ENCODE measurements around the gene SCARB2.
A peak's percentile ranks its signal among the peaks of the same experiment; 100 is the strongest.

SCARB2 gene

GRCh38 chr4:76219299-76220055 lies 5.9 kb upstream of the SCARB2 start:
- DNase-seq, result no peak

DNA sequence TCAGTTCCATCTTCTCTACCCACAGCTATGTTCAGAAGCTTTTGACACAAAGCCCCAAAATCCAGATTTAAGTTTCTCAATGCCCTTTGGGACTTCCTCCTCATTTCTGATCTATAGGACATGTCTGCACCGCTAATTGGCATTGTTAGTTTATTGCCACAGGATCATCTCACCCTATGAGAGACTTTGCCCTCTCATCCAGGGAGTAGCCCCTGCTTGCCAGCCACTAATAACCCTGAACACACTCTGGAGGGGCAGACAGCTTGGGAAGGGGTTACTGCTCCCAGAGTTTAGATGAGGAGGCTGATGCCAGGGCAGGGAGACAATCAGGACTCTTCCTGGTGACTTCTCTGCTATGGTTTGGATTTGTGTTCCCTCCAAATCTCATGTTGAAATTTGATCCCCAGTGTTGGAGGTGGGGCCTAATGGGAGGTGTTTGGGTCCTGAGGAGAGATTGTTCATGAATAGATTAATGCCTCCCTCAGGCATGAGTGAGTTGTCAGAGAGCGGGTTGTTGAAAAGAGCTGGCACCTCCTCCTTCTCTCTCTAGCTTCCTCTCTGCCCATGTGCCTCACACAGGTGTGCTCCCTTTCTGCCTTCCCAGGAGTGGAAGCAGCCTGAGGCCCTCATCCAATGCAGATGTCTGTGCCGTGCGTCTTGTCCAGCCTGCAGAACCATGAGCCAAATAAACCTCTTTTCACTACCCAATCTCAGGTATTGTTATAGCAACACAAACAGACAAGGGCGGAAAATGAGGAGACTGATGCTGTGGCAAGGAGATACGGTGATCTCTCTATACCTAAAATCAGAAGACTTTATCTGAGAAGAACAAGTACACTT lies 3.6 kb upstream of the SCARB2 start:
- DNase-seq, result no peak

GRCh38 chr4:76216524-76216923 lies 2.9 kb upstream of the SCARB2 start:
- DNase-seq, result no peak

GRCh38 chr4:76215077-76215476 lies 1.5 kb upstream of the SCARB2 start:
- no peak for DNase-seq

GRCh38 chr4:76214177-76214675 lies 602 bp upstream of the SCARB2 start:
- DNase-seq, result no peak

GRCh38 chr4:76212851-76213414 lies 691 bp downstream of the SCARB2 start:
- no peak for DNase-seq

DNA sequence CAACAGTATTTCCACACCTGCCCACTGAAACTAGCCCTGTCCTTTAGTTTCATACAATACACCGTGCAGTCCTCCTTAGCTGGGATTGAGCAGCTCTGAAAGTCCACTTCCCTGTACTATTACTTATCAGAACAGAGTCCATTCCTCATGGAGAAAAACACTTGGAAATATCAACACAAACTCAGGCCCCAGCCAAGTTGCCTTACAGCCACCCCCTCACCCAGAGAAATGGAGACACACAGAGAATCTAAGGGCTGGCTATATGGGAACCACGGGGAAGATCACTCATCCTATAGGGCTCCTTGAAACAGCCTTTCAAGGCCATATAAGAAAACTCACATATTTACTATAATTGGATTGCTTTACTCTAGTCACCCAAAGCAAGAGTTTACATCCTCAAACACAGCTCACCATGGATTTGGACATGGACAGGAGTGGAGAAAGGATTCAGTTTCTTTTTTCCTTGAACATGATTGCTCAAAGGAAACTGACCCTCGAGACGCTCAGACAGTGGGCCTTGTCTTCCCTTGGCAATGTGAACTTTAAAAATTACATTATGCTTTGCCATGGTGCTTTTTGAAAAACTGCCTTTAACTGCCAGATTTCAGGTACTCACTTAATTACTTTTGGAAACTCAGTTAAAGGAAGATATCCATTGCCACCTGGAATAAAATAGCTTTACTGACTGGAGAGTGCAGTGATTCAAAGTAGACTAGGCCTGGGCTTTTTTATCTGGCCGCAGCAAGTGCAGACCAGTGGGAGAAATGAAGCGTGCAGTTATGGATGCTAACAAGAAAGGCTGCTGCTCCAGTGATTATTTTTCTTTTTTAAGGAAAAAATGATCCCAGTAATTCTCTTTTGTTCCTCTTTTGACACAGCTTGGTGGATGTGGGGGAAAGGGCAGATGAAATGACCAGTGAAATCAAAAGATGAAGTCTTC lies 1.6 kb downstream of the SCARB2 start:
- DNase-seq, result no peak

DNA sequence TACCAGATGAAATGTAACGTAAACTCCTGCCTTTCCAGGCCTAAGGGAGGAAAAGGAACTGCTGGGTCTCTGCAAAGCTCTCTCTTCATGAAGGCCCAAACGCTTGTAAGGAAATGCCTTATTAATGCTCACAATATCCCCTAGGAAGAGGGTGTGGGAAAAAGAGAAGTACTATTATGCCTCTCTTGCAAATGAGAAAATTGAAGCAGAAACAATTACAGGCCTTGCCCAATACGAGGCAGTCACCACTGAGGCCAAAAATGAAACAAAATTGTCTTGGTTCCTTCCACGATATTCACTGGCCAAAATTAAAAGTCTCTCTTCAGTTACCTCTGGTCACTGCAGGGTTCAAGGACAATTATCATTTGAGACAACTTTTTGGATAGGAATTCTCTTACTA lies 3.2 kb downstream of the SCARB2 start:
- no peak for DNase-seq

GRCh38 chr4:76209881-76210280 lies 3.7 kb downstream of the SCARB2 start:
- DNase-seq, result no peak

DNA sequence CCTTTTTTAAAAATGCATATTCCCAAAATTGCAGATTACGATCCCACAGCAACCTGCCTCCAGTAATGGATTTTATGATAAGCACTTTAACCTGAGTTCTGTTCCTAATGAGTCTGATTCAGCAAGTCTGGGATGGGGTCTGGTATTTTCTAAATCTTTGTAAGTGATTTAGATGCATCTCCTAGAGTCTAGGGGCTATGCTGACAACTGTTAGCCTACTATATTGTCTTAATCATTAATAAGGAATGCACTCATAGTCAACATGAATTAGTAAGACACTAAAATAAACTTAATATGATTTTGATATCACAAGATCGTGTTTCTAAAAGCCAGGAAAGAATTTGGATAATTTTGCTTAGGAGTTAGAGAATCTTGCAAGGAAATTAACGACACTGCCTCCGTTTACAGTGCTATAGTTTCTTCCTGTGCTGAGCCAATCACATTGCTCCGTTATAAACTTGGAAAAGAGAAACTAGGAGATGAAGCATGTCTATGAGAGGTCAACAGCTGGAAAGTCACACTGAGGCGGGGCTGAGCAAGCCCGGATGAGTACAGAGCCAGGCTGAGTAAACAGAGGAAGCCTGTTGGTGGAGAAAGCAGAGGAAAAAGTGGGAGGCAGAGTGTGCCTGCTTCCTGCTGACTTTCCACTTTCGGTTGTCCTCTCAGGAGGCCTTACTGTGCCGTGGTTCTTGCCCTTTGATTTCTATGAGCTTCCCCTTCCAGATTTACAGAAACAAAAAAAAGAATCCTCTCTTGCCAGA lies 5.4 kb downstream of the SCARB2 start:
- DNase-seq, result no peak

GRCh38 chr4:76207549-76207948 lies 6.1 kb downstream of the SCARB2 start:
- no peak for DNase-seq

DNA sequence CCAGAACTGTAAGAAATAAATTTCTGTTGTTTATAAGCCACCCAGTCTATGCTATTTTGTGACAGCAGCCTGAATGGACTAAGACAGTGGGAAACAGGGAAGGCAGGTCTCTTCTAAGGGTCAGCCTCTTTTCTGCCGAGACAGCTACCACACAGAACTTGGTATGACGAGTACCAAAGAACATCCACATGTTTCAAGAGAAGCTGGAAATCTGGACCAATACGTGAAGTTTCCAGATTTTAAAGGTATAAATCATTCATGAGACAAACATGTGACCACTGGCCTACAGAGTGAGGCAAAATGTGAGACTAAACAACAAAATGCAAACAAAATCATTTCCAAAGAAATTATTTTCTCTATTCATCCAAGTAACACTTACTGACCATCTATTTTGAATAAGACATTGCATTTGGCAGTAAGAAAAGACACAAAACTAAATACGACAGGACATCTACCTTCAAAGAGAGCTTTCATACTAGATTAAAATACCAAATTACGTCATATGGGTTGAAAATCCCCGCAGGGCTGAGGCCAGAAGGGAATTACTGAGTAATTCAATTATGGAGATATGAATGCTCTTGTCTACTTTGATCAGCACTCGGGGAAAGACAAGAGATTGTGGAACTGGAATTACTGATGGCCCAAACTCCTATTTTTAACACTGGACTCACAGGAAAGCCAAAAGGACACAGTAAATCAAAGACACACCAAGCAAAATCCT lies 7.2 kb downstream of the SCARB2 start:
- no peak for DNase-seq

DNA sequence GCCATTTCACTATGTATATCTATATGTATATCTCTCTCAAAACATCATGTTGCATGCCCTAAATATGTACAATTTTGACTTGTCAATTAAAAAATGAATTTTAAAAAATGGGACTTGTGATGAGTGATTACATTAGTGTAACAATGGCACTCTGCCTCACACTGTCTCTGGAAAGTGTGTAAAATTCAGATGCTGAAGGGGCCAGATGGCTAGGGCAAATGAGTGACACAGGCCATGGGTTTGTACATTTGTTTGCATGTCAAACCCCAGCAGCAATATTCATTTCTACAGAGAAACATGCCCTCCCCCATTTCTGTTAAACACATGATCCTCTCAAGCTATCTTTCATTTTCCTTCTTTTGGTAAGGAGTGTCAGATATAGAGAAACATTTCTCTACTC lies 8.1 kb downstream of the SCARB2 start:
- no peak for DNase-seq

DNA sequence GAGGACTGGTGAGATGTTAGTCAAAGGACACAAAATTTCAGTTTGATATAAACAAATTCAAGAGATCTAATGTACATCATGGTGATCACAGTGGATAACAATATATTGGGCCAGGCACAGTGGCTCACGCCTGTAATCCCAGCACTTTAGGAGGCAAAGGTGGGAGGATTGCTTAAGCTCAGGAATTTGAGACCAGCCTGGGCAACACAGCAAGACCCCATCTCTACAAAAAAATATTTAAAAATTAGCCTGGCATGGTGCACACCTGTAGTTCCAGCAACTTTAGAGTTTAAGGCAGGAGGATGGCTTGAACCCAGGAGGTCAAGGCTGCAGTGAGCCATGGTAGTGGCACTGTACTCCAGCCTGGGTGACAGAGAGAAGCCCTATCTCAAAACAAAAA lies 8.7 kb downstream of the SCARB2 start:
- DNase-seq, result no peak

GRCh38 chr4:76203541-76203940 lies 10.1 kb downstream of the SCARB2 start:
- no peak for DNase-seq

DNA sequence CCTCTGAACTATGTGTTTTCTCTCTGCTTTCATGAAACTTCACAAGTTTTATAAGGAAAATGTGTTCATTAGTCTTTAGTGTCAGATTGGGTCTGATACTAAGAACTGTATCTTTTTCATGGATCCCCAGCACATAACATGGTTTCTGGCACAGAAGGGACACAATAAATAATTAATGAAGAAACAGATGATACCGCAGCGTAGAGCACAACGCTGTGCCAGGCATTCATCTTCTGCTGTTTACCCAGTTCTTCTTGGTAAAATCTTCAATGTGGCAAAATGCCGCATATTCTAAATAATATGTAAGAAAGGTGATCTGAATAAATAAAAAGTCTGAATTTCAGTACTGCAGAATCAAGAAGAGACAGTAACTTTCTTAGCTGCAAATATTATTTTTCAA lies 12.3 kb downstream of the SCARB2 start:
- DNase-seq, result no peak

DNA sequence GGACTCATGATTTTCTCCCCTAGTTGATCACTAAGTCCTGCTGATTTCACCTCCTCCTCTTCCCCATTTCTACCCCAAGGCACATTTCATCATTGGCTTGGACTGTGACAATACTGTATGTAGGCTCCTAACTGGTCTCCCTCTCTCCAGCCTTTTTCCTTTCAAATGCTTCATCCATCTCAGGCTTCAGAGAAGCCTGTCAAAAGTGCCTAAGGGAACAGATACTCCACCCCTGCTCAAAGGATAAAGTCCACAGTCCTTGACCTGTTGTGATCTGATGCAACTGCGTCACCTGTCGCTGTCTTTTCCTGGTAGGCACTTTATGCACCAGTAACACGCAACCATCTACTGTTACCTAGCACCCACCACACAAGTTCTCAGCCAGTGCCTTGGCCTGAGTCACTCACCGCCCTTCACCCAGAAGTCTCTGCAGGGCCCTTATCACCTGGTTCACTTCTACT lies 12.8 kb downstream of the SCARB2 start:
- no peak for DNase-seq

- no peak for DNase-seq
Observed at GRCh38 chr4:76199664-76200211, 13.9 kb downstream of the SCARB2 start.

- peak; percentile 78 for DNase-seq
Observed at GRCh38 chr4:76198411-76199237, 15.0 kb downstream of the SCARB2 start.

DNA sequence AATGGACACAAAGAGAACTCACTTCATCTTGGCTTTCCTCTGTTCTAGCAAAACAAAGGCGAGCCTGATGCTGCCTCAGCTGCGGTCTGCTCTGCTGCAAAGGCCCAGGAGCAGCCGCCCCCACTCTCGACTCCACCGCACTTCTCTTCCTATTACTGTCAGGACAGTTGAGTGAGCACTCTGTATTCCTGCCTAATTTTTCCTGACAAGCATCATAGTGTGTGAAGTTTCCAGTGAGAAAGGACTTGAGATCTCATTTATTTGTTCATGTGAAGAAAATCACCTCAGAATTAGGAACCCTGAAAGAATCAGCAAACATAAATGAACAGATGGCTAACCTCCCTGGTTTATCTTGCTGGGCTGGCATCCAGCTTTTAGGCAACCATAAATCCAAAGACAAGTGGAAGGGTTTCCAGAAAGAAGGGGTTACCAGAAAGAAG lies 15.6 kb downstream of the SCARB2 start:
- peak; percentile 78 for DNase-seq
